ENCODE measurements around the gene KLB.
A peak's percentile ranks its signal among the peaks of the same experiment; 100 is the strongest.
"Not testable (repeated sequence)": the region's sequence is repeated elsewhere in the genome, so short reads cannot be mapped to it uniquely, and the experiment has no call there.

Gene KLB

GRCh38 chr4:39406763-39407583 lies at the start of gene KLB:
TSS of gene KLB (plus strand) at chr4:39406930. CDS start at chr4:39406950, 20 bp downstream.
- H3K4me3 ChIP-seq (ENCODE audit: low read length) = no peak within 1 kb of the TSS
- no peak for TF ChIP-seq ZNF274 (IDR thresholded peaks at IDR 0.05; ENCODE audit: low read depth, low read length)

- TF ChIP-seq ZNF274 (IDR thresholded peaks at IDR 0.05; ENCODE audit: low read depth, low read length) = no peak
- H3K4me3 ChIP-seq (ENCODE audit: low read length) = no peak overlapping the region
Observed at GRCh38 chr4:39357002-39357401, 49.7 kb upstream of the KLB start.

GRCh38 chr4:39360611-39361010 lies 46.1 kb upstream of the KLB start:
- not testable (repeated sequence) for H3K4me3 ChIP-seq (ENCODE audit: low read length)

- H3K4me3 ChIP-seq (ENCODE audit: low read length) = no peak overlapping the region
- no peak for TF ChIP-seq ZNF274 (IDR thresholded peaks at IDR 0.05; ENCODE audit: low read depth, low read length)
Observed at GRCh38 chr4:39362827-39363226, 43.9 kb upstream of the KLB start.

GRCh38 chr4:39363773-39364393 lies 42.8 kb upstream of the KLB start:
- TF ChIP-seq ZNF274 (IDR thresholded peaks at IDR 0.05; ENCODE audit: low read depth, low read length) = no peak
- peak overlapping the region; percentile 10; the same call in 1 of the 2 replicates for H3K4me3 ChIP-seq (ENCODE audit: low read length)

GRCh38 chr4:39365360-39365759 lies 41.4 kb upstream of the KLB start:
- TF ChIP-seq ZNF274 (IDR thresholded peaks at IDR 0.05; ENCODE audit: low read depth, low read length) = no peak
- H3K4me3 ChIP-seq (ENCODE audit: low read length) = peak overlapping the region; percentile 96

GRCh38 chr4:39365830-39366771 lies 40.6 kb upstream of the KLB start, which contains the start of gene RFC1:
TSS of gene RFC1 (minus strand) at chr4:39366362. CDS start at chr4:39366241, 121 bp downstream.
- no peak for TF ChIP-seq ZNF274 (IDR thresholded peaks at IDR 0.05; ENCODE audit: low read depth, low read length)
- peak within 1 kb of the TSS; percentile 96 for H3K4me3 ChIP-seq (ENCODE audit: low read length)

- TF ChIP-seq ZNF274 (IDR thresholded peaks at IDR 0.05; ENCODE audit: low read depth, low read length) = no peak
Observed at GRCh38 chr4:39367166-39367565, 39.6 kb upstream of the KLB start.

GRCh38 chr4:39369301-39369700 lies 37.4 kb upstream of the KLB start:
- H3K4me3 ChIP-seq (ENCODE audit: low read length) = no peak overlapping the region
- no peak for TF ChIP-seq ZNF274 (IDR thresholded peaks at IDR 0.05; ENCODE audit: low read depth, low read length)

More at GRCh38 chr4:39367166-39367565, 39.6 kb upstream of the KLB start:
- H3K4me3 ChIP-seq (ENCODE audit: low read length) = no peak overlapping the region

- not testable (repeated sequence) for H3K4me3 ChIP-seq (ENCODE audit: low read length)
Observed at GRCh38 chr4:39371209-39371608, 35.5 kb upstream of the KLB start.

- no peak overlapping the region for H3K4me3 ChIP-seq (ENCODE audit: low read length)
- TF ChIP-seq ZNF274 (IDR thresholded peaks at IDR 0.05; ENCODE audit: low read depth, low read length) = no peak
Observed at GRCh38 chr4:39375478-39375877, 31.3 kb upstream of the KLB start.

GRCh38 chr4:39383690-39384089 lies 23.0 kb upstream of the KLB start:
- no peak overlapping the region for H3K4me3 ChIP-seq (ENCODE audit: low read length)
- no peak for TF ChIP-seq ZNF274 (IDR thresholded peaks at IDR 0.05; ENCODE audit: low read depth, low read length)

- H3K4me3 ChIP-seq (ENCODE audit: low read length) = no peak overlapping the region
- TF ChIP-seq ZNF274 (IDR thresholded peaks at IDR 0.05; ENCODE audit: low read depth, low read length) = no peak
Observed at GRCh38 chr4:39384563-39384962, 22.2 kb upstream of the KLB start.

GRCh38 chr4:39390603-39391002 lies 16.1 kb upstream of the KLB start:
- no peak overlapping the region for H3K4me3 ChIP-seq (ENCODE audit: low read length)
- TF ChIP-seq ZNF274 (IDR thresholded peaks at IDR 0.05; ENCODE audit: low read depth, low read length) = no peak

All from GM08714 (cell line).